Sigmoid colon (tissue), 4 donors: ENCODE measurements around the gene GORASP1.

Source experiments
- EP300 ChIP-seq, 4 donors: sonication (generic); formaldehyde crosslinking; IDR thresholded peaks; one replicate each; pipeline ENCODE4 v1.6.1; 2017; ENCODE audit warnings: antibody characterized with exemption in 4 of 4
- POLR2A ChIP-seq, 2 donors: fragments of 450-650 bp; IDR thresholded peaks; one replicate each; pipeline ENCODE4 v1.6.1; 2016; ENCODE audit warnings: antibody characterized with exemption in 2 of 2, mild to moderate bottlenecking in 2 of 2, moderate library complexity in 2 of 2
- POLR2AphosphoS5 ChIP-seq, 4 donors: sonication (generic); formaldehyde crosslinking; IDR thresholded peaks; one replicate each; pipeline ENCODE4 v1.6.1; 2017; ENCODE audit warnings: antibody characterized with exemption in 4 of 4
- TF ChIP-seq, protein P1 (sequence below), 4 experiments: fragments of 450-650 bp in 3 of 4; fragments of 200-600 bp in 1 of 4; IDR thresholded peaks; one replicate each; pipeline ENCODE4 v1.5.1; 2016 to 2019; ENCODE audit warnings: antibody characterized with exemption in 4 of 4, mild to moderate bottlenecking in 3 of 4, moderate library complexity in 2 of 4

DNA sequence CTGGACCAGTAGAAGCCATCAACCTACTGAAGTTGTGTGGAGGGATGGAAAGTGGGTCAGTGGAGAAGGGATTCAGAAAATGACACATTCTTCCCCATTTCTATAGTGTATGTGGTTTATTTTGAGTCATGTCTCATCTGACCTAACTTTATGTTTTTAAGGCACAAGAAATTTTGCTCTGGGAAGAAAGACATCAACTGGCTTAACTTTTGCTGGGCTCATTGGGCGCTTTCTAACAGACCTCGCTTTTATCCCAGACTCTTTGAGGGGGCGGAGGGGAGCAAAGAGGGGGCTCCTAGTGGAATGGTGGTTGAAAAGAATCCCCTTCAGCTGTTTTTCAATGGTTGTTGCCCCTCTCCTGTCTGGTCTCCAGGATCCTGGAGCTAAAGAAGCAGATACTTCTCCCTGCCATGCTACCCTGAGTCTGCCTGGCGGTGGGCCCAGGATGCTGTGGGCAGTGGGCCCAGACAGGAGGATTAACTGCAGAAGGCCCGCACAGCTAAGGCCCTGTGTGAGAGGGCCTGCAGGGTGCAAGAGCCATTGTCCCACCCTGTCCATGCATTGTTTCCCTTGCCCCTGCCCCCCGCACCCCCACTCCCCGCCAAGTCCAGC lies 31.5 kb upstream of the GORASP1 start:
- TF ChIP-seq, protein P1, sequence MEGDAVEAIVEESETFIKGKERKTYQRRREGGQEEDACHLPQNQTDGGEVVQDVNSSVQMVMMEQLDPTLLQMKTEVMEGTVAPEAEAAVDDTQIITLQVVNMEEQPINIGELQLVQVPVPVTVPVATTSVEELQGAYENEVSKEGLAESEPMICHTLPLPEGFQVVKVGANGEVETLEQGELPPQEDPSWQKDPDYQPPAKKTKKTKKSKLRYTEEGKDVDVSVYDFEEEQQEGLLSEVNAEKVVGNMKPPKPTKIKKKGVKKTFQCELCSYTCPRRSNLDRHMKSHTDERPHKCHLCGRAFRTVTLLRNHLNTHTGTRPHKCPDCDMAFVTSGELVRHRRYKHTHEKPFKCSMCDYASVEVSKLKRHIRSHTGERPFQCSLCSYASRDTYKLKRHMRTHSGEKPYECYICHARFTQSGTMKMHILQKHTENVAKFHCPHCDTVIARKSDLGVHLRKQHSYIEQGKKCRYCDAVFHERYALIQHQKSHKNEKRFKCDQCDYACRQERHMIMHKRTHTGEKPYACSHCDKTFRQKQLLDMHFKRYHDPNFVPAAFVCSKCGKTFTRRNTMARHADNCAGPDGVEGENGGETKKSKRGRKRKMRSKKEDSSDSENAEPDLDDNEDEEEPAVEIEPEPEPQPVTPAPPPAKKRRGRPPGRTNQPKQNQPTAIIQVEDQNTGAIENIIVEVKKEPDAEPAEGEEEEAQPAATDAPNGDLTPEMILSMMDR (IDR thresholded peaks at IDR 0.05), result no peak
- peak in 1 of 4 donors; percentile 33 for TF ChIP-seq POLR2AphosphoS5 (IDR thresholded peaks at IDR 0.05)
- TF ChIP-seq POLR2A (IDR thresholded peaks at IDR 0.05), result no peak
- no peak for TF ChIP-seq EP300 (IDR thresholded peaks at IDR 0.05)
